ENCODE results near the gene MICALL1. TPM values are rescaled to one million over a fixed set of nuclear protein-coding genes. Genes with fewer than 3 reads are reported as not detected.

Gene MICALL1
- total RNA-seq, 4 donors from 2014 or later: 64.7 to 139 (median 88.4) TPM

DNA sequence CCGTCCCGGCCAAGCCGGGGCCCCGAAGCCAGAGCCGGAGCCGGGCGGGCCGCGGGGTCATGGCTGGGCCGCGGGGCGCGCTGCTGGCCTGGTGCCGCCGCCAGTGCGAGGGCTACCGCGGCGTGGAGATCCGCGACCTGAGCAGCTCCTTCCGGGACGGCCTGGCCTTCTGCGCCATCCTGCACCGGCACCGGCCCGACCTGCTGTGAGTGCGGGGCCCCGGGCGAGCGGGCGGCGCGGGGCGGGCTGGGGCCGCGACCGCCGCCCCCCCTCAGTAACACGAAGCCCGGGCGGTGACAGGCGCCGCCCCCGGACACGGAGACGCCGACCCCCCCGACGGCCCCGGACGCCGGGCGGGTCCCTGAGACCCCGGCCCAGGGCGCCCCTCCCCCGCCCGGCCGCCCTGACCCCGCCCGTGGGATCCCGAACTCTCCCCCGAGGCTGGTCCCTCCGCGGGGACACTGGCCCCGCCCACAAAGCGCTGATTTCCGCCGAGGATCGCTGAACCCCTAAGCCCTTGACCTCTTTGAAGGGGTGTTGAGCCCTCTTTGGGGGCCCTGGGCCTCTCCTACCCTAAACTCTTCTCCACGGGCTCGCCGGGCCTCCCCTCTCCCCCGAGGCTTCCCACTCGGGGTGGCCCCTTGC is 389 bp downstream of the MICALL1 start:
- peaks cover 36 to 76% (median 40%) of the 10 kb centered on the region in 3 donors for H3K4me1 ChIP-seq
- H3K4me3 ChIP-seq: peak overlapping the region; percentile 66 to 97 (median 84)
- H3K36me3 ChIP-seq: peaks cover 0 to 27% (median 0%) of the 10 kb centered on the region in 3 donors
- intact Hi-C loops (cut with DNase I): no loop called here
- DNase-seq: no peak
- H3K9me3 ChIP-seq: no peaks in the 10 kb centered on the region
- peak overlapping the region; percentile 89 to 99 (median 97) for H3K27ac ChIP-seq
- no peaks in the 10 kb centered on the region for H3K27me3 ChIP-seq
- 5% methylated on average over 4 of the region's 75 CpGs; no CpG with 5 or more reads in 1 of the 2 donors for WGBS, 2 donors
- TF ChIP-seq, protein P1, sequence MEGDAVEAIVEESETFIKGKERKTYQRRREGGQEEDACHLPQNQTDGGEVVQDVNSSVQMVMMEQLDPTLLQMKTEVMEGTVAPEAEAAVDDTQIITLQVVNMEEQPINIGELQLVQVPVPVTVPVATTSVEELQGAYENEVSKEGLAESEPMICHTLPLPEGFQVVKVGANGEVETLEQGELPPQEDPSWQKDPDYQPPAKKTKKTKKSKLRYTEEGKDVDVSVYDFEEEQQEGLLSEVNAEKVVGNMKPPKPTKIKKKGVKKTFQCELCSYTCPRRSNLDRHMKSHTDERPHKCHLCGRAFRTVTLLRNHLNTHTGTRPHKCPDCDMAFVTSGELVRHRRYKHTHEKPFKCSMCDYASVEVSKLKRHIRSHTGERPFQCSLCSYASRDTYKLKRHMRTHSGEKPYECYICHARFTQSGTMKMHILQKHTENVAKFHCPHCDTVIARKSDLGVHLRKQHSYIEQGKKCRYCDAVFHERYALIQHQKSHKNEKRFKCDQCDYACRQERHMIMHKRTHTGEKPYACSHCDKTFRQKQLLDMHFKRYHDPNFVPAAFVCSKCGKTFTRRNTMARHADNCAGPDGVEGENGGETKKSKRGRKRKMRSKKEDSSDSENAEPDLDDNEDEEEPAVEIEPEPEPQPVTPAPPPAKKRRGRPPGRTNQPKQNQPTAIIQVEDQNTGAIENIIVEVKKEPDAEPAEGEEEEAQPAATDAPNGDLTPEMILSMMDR (IDR thresholded peaks at IDR 0.05): no peak
- no peak for TF ChIP-seq POLR2A (IDR thresholded peaks at IDR 0.05)

DNA sequence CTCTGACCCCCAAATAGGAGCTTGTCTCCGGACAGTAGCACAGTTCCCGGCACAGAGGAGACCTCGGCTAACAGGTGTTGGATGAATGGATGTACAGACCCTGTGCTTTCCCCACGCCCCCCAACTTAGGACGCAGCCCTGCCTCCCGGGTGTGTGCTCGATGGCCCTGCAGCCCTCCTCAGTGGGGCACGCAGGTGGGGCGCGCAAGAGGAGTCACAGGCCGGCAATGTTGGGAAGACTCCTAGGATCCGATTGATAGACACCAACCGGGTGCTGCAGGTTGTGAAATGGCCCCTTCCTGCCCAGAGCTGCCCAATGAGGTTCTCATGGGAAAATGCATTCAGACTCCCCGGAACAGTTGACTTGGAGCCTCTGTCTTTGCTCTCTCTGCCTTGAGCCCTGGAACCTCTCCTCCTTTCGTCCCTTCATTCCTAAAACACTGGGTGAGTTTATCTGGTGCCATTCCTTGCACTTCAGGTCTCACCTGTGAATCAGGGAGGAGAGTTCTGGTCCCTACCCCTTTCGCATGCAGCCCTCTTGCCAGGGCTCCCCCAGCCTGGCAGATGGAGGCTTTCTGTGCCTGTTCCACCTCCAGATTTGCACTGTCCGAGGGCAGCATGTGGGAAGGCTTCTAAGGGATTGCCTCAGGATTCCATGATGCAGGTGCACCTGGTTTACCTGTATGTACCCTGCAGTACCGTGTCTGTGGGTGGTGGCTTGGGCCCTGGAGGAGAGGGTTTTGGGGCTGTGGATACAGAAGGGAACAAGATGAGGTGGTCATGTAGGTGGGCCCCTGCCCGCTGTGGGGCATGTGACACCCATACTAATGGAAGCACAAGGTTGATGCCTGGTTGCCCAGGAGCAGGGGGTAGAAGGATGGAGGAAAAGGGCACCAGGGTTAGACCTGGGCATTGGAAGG is 1.2 kb downstream of the MICALL1 start:
- no peaks in the 10 kb centered on the region for H3K27me3 ChIP-seq
- intact Hi-C loops (cut with DNase I): no loop called here
- H3K9me3 ChIP-seq: no peaks in the 10 kb centered on the region
- no peak for DNase-seq
- TF ChIP-seq POLR2A (IDR thresholded peaks at IDR 0.05): no peak
- TF ChIP-seq, protein P1 (IDR thresholded peaks at IDR 0.05): no peak
- peak overlapping the region; percentile 89 to 99 (median 97) for H3K27ac ChIP-seq
- WGBS, 2 donors: 17 to 37% methylated on average over 6 to 17 of the region's 19 CpGs
- peaks cover 0 to 35% (median 4%) of the 10 kb centered on the region in 3 donors for H3K36me3 ChIP-seq
- H3K4me1 ChIP-seq: peaks cover 29 to 76% (median 41%) of the 10 kb centered on the region in 3 donors
- peak overlapping the region; percentile 66 to 97 (median 84) for H3K4me3 ChIP-seq

DNA sequence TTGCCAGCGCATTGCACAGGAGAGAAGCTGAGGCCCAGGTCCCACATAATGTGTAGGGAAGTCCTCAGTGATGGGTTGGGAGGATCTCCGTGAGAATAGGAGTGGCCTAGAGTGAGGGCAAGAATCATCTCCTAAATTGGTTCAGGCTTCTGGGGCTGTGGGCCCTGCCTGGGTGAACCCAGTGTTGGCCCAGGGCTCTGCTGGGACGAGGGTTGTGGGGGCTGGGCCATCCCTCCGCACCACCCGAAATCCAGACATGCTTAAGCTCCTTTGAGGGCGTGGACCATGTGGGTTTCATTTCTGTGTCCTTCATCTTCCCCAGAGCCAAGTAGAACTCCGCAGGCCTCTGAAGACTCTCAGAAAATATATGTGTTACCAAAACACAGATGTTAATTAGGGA is 3.7 kb downstream of the MICALL1 start:
- no peak for DNase-seq
- H3K36me3 ChIP-seq: peaks cover 0 to 60% (median 19%) of the 10 kb centered on the region in 3 donors
- H3K27me3 ChIP-seq: no peaks in the 10 kb centered on the region
- H3K4me3 ChIP-seq: peak overlapping the region in 1 of 4 donors; percentile 39
- 47 to 68% methylated on average over 3 of the region's 7 CpGs for WGBS, 2 donors
- no peak for TF ChIP-seq POLR2A (IDR thresholded peaks at IDR 0.05)
- TF ChIP-seq, protein P1 (IDR thresholded peaks at IDR 0.05): no peak
- H3K9me3 ChIP-seq: no peaks in the 10 kb centered on the region
- intact Hi-C loops (cut with DNase I): no loop called here
- peak overlapping the region; percentile 11 to 99 (median 84) for H3K27ac ChIP-seq
- H3K4me1 ChIP-seq: peaks cover 29 to 85% (median 41%) of the 10 kb centered on the region in 3 donors

DNA sequence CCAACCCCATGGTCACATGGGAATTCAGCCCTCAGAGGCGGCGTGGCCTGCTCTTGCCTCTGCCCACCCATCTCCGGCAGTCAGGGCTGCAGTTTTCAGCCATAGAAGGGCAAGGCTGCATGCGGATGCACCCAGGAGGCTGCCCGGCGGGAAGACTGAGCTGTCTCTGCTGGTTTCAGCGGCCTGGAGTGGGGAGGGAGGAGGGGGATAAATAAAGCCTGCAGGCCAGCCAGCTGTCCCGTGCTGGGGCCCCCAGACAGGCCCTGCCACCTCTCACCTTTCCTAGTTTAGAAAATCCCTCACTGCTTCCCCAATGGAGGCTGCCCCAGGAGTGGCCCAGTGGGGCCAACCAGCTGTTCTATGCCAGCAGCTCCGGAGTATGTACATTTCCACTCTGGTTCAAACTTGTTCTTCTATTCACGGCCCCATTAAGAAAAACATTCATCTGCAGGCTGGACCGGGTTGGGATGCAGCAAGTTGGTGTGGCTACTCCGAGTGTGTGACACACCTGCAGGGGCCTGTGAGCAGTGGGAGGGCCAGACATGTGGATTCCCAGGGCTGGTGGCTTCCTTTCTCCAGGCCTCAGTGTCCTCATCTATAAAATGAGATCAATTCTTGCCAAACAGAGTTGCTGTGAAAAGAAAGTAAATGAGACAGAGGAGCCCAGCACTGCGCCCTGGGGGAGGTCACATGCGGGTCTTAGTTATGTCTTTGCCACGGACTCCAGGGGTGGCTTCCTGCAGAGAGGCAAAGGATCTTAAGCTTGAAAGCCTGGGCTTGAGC is 5.0 kb downstream of the MICALL1 start:
- H3K4me1 ChIP-seq: peaks cover 20 to 73% (median 35%) of the 10 kb centered on the region in 3 donors
- intact Hi-C loops (cut with DNase I): no loop called here
- H3K4me3 ChIP-seq: peak overlapping the region in 2 of 4 donors; percentile 6 to 39
- DNase-seq: no peak
- H3K9me3 ChIP-seq: no peaks in the 10 kb centered on the region
- H3K27me3 ChIP-seq: no peaks in the 10 kb centered on the region
- WGBS, 2 donors: 29 to 48% methylated on average over 8 to 10 of the region's 15 CpGs
- peak overlapping the region; percentile 69 to 99 (median 84) for H3K27ac ChIP-seq
- TF ChIP-seq POLR2A (IDR thresholded peaks at IDR 0.05): no peak
- TF ChIP-seq, protein P1 (IDR thresholded peaks at IDR 0.05): no peak
- peaks cover 4 to 73% (median 26%) of the 10 kb centered on the region in 3 donors for H3K36me3 ChIP-seq

Data from esophagus squamous epithelium (tissue), 5 donors.